ENCODE results near the gene PTPRN.

GRCh38 chr2:219296631-219297391 lies 12.4 kb downstream of the PTPRN start:
- TF ChIP-seq CTCF (IDR thresholded peaks at IDR 0.05) (no peak), ZFX (IDR thresholded peaks at IDR 0.05; ENCODE audit: borderline replicate concordance) (no peak)
